Psoas muscle (tissue), 8 donors: ENCODE measurements around the gene P3H3. TPM values are rescaled to one million over a fixed set of nuclear protein-coding genes. Genes with fewer than 3 reads are reported as not detected.

ENCODE experiments used
- ATAC-seq, 4 donors: fragments of 200-7000 bp; cut with Tn5 transposase; one replicate each; pipeline ENCODE4 v1.9.1; 2020; ENCODE audit warnings: moderate library complexity in 3 of 4, mild to moderate bottlenecking in 2 of 4
- DNase-seq, 2 donors: peaks; one replicate each; pipeline ENCODE4 v3.0.0-alpha.2; 2020
- H3K27ac ChIP-seq: fragments of 200-600 bp; one replicate; pipeline ENCODE4 v1.8.0; 2022
- H3K27me3 ChIP-seq, 3 donors: fragments of 200-600 bp in 1 of 3; one replicate each; pipeline versions ENCODE4 v1.6.1 to v1.8.0; 2013 to 2022; ENCODE audit warnings: low read length in 2 of 3, mild to moderate bottlenecking in 2 of 3, moderate library complexity in 1 of 3; ENCODE audit not compliant: insufficient read depth in 3 of 3
- H3K36me3 ChIP-seq, 2 donors: fragments of 200-600 bp in 1 of 2; one replicate each; pipeline versions ENCODE4 v1.6.1 to v1.8.0; 2013 to 2022; ENCODE audit warnings: low read depth in 1 of 2, mild to moderate bottlenecking in 1 of 2, moderate library complexity in 1 of 2; ENCODE audit not compliant: insufficient read depth in 1 of 2
- H3K4me1 ChIP-seq: fragments of 200-600 bp; one replicate; pipeline ENCODE4 v1.8.0; 2022
- H3K4me3 ChIP-seq: fragments of 200-600 bp; one replicate; pipeline ENCODE4 v1.8.0; 2022; ENCODE audit warnings: mild to moderate bottlenecking
- H3K9me3 ChIP-seq: fragments of 200-600 bp; one replicate; pipeline ENCODE4 v1.8.0; 2022
- WGBS, 3 donors: extraction: QIAGEN DNeasy Blood & Tissue Kit; methylation state at CpG; one replicate each; pipeline versions ENCODE4 v1.1.6 to v1.1.7; 2013; 5-methylcytosine and 5-hydroxymethylcytosine counted together
- intact Hi-C, 2 donors: fragments of 100-400 bp; cut with DNase I; formaldehyde crosslinking; loops; one replicate each; pipeline versions ENCODE4 v1.11.0 to v1.14.2; 2022
- polyA plus RNA-seq, 3 donors: library from polyadenylated mRNA; stranded (reverse); fragments of 200-250 nt; gene quantifications; one replicate each; pipeline ENCODE4 v1.2.3, GENCODE V29; 2013
- total RNA-seq, 4 donors: library from RNA; stranded (reverse); fragmentation: NEBNext Ultra II Directional in 2 of 4; extraction: Animal tissue kit (Norgen Biotek cat#: 25700) in 2 of 4; gene quantifications; one replicate each; pipeline versions ENCODE4 v1.2.1 to v1.2.4, GENCODE V29; 2021 to 2023
- TF ChIP-seq, protein P1 (sequence below): fragments of 200-600 bp; IDR thresholded peaks from one replicate; pipeline ENCODE4 v1.8.0; 2022; ENCODE audit warnings: antibody characterized with exemption
- donor health status: healthy with polysubstance abuse.
- donor health status: DM: no; HTN: no; CAD: no; lungs with moderate emphysema.
- donor health status: Bipolar disorder and iron deficiency.
- donor health status: healthy.
- donor health status: DM: yes; HTN: yes; CAD: no.
- donor health status: DM: no; HTN: no; CAD: no.
- donor health status: DM: no; HTN: no; CAD: no.
- donor health status: DM: yes; HTN: yes; CAD: no.

Gene P3H3
- total and polyA plus RNA-seq, 7 donors, result 0.87 to 4.2 (median 1.3) TPM

DNA sequence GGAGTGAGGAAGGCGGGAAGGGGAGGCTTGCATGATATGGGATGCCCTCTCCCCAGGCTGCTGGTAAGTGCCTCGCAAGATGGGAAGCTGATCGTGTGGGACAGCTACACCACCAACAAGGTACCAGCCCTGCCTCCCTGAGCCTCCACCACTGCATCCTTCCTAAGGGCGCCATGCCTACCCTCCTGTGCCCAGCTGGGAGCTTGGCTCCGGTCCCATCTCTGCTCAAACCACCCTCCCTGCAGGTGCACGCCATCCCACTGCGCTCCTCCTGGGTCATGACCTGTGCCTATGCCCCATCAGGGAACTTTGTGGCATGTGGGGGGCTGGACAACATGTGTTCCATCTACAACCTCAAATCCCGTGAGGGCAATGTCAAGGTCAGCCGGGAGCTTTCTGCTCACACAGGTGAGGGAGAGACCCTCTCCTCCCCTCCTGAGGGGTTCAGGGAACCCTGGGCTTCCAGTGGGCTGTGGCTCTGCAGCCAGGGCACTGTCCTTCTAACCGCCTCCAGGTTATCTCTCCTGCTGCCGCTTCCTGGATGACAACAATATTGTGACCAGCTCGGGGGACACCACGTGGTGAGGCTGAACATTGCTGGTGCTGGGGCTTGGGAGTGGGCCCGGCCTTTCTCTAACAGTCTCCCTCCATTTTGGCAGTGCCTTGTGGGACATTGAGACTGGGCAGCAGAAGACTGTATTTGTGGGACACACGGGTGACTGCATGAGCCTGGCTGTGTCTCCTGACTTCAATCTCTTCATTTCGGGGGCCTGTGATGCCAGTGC lies 15.1 kb downstream of the P3H3 start:
- no peaks in the 10 kb centered on the region for H3K27me3 ChIP-seq
- 67 to 73% (median 70%) methylated on average over 15 to 16 of the region's 16 CpGs for WGBS, 3 donors
- H3K4me3 ChIP-seq, result no peak overlapping the region
- intact Hi-C loops, result no loop called here
- peak in 1 of 2 donors; percentile 43 for DNase-seq
- H3K9me3 ChIP-seq, result no peaks in the 10 kb centered on the region
- no peaks in the 10 kb centered on the region for H3K36me3 ChIP-seq
- ATAC-seq, result no peak
- TF ChIP-seq, protein P1, sequence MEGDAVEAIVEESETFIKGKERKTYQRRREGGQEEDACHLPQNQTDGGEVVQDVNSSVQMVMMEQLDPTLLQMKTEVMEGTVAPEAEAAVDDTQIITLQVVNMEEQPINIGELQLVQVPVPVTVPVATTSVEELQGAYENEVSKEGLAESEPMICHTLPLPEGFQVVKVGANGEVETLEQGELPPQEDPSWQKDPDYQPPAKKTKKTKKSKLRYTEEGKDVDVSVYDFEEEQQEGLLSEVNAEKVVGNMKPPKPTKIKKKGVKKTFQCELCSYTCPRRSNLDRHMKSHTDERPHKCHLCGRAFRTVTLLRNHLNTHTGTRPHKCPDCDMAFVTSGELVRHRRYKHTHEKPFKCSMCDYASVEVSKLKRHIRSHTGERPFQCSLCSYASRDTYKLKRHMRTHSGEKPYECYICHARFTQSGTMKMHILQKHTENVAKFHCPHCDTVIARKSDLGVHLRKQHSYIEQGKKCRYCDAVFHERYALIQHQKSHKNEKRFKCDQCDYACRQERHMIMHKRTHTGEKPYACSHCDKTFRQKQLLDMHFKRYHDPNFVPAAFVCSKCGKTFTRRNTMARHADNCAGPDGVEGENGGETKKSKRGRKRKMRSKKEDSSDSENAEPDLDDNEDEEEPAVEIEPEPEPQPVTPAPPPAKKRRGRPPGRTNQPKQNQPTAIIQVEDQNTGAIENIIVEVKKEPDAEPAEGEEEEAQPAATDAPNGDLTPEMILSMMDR, result no peak
- no peaks in the 10 kb centered on the region for H3K4me1 ChIP-seq
- no peak overlapping the region for H3K27ac ChIP-seq

DNA sequence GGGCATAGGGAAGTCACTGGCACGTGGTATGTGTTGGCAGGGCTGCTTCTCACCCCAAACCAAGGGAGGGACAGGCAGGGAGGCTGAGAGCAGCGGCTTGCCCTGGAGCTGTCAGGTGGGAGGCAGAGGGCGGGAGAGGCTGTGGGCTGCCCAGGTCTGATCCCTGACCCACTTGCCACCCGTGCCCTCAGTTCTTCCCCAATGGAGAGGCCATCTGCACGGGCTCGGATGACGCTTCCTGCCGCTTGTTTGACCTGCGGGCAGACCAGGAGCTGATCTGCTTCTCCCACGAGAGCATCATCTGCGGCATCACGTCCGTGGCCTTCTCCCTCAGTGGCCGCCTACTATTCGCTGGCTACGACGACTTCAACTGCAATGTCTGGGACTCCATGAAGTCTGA lies 17.2 kb downstream of the P3H3 start:
- H3K27ac ChIP-seq, result no peak overlapping the region
- peak in 1 of 2 donors; percentile 43 for DNase-seq
- no peak for ATAC-seq
- no peaks in the 10 kb centered on the region for H3K27me3 ChIP-seq
- no peaks in the 10 kb centered on the region for H3K4me1 ChIP-seq
- TF ChIP-seq, protein P1, result no peak
- no peaks in the 10 kb centered on the region for H3K36me3 ChIP-seq
- no peak overlapping the region for H3K4me3 ChIP-seq
- H3K9me3 ChIP-seq, result no peaks in the 10 kb centered on the region
- 88 to 92% (median 90%) methylated on average over 17 of the region's 17 CpGs for WGBS, 3 donors
- intact Hi-C loops, result no loop called here

DNA sequence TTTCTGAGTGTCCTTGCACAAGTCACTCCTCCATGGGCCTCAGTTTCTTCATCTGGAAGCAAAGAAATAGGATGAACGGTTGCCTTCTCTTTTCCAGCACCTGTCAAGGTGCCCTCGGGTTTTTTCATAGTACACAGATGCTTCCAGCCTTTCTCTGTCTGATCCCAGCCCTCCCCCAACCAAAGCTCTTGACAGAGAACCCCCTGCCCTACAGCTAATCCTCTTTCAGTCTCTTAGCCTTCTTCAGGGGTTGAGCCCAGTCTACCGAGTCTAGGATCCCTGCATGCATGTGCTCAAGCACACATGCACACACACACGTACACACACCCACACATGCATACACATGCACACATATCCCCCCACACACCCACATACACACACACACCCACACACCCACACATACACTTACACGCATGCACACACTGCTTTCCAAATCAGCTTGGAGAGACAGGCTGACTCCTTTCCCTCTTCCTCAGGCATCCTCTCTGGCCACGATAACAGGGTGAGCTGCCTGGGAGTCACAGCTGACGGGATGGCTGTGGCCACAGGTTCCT lies 18.2 kb downstream of the P3H3 start:
- no peak for DNase-seq
- H3K36me3 ChIP-seq, result no peaks in the 10 kb centered on the region
- WGBS, 3 donors, result 85 to 90% (median 86%) methylated on average over 7 of the region's 7 CpGs
- no peaks in the 10 kb centered on the region for H3K4me1 ChIP-seq
- H3K4me3 ChIP-seq, result no peak overlapping the region
- intact Hi-C loops, result no loop called here
- H3K27me3 ChIP-seq, result no peaks in the 10 kb centered on the region
- TF ChIP-seq, protein P1, result no peak
- no peaks in the 10 kb centered on the region for H3K9me3 ChIP-seq
- ATAC-seq, result no peak
- no peak overlapping the region for H3K27ac ChIP-seq

DNA sequence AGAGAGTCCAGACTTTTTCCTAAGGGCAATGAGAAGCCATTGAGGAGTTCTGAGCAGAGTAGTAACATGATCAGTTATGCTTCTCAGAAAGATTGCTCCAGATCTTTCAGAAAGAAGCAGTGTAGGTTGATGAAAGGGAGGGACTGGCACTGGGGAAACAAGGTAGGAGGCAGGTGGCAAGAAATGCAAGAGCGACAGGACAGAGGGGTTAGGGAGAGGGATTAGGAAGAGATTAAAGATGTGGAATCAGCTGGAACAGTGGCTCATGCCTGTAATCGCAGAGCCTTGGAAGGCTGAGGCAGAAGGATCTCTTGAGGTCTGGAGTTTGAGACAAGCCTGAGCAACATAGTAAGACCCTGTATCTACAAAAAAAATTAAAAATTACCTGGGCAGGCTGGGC lies 19.5 kb downstream of the P3H3 start:
- WGBS, 3 donors, result 88 to 95% (median 93%) methylated on average over 2 of the region's 2 CpGs
- H3K27me3 ChIP-seq, result no peaks in the 10 kb centered on the region
- TF ChIP-seq, protein P1, result no peak
- H3K36me3 ChIP-seq, result no peaks in the 10 kb centered on the region
- H3K4me1 ChIP-seq, result no peaks in the 10 kb centered on the region
- H3K4me3 ChIP-seq, result no peak overlapping the region
- no peak for ATAC-seq
- no peak for DNase-seq
- intact Hi-C loops, result no loop called here
- H3K27ac ChIP-seq, result no peak overlapping the region
- no peaks in the 10 kb centered on the region for H3K9me3 ChIP-seq
